ENCODE measurements around the gene YPEL2.

DNA sequence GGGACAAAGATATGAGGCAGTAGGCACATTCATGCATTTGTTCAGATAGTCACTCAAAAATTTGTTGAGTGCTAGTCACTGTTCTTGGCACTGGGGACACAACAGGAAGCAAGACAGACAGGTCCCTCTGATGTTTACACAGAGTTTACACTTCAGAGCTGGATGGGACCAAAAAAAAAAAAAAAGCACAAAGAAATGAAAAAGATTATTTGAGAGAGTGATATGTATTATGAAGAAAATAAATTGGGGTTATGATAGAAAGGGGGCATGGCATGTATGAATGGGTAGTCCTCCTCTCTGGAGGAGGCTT, 3.5 kb upstream of the YPEL2 start:
- TF ChIP-seq, protein P1, sequence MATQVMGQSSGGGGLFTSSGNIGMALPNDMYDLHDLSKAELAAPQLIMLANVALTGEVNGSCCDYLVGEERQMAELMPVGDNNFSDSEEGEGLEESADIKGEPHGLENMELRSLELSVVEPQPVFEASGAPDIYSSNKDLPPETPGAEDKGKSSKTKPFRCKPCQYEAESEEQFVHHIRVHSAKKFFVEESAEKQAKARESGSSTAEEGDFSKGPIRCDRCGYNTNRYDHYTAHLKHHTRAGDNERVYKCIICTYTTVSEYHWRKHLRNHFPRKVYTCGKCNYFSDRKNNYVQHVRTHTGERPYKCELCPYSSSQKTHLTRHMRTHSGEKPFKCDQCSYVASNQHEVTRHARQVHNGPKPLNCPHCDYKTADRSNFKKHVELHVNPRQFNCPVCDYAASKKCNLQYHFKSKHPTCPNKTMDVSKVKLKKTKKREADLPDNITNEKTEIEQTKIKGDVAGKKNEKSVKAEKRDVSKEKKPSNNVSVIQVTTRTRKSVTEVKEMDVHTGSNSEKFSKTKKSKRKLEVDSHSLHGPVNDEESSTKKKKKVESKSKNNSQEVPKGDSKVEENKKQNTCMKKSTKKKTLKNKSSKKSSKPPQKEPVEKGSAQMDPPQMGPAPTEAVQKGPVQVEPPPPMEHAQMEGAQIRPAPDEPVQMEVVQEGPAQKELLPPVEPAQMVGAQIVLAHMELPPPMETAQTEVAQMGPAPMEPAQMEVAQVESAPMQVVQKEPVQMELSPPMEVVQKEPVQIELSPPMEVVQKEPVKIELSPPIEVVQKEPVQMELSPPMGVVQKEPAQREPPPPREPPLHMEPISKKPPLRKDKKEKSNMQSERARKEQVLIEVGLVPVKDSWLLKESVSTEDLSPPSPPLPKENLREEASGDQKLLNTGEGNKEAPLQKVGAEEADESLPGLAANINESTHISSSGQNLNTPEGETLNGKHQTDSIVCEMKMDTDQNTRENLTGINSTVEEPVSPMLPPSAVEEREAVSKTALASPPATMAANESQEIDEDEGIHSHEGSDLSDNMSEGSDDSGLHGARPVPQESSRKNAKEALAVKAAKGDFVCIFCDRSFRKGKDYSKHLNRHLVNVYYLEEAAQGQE (tag by site-specific recombination; IDR thresholded peaks at IDR 0.05): no peak
- TF ChIP-seq, protein P2, sequence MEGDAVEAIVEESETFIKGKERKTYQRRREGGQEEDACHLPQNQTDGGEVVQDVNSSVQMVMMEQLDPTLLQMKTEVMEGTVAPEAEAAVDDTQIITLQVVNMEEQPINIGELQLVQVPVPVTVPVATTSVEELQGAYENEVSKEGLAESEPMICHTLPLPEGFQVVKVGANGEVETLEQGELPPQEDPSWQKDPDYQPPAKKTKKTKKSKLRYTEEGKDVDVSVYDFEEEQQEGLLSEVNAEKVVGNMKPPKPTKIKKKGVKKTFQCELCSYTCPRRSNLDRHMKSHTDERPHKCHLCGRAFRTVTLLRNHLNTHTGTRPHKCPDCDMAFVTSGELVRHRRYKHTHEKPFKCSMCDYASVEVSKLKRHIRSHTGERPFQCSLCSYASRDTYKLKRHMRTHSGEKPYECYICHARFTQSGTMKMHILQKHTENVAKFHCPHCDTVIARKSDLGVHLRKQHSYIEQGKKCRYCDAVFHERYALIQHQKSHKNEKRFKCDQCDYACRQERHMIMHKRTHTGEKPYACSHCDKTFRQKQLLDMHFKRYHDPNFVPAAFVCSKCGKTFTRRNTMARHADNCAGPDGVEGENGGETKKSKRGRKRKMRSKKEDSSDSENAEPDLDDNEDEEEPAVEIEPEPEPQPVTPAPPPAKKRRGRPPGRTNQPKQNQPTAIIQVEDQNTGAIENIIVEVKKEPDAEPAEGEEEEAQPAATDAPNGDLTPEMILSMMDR (tag by site-specific recombination; IDR thresholded peaks at IDR 0.05): no peak
- no peak for TF ChIP-seq ZNF404 (tag by site-specific recombination; IDR thresholded peaks at IDR 0.05)
- TF ChIP-seq BCL11A (tag by site-specific recombination; IDR thresholded peaks at IDR 0.05; ENCODE audit: low read depth): no peak
- TF ChIP-seq, protein P3, sequence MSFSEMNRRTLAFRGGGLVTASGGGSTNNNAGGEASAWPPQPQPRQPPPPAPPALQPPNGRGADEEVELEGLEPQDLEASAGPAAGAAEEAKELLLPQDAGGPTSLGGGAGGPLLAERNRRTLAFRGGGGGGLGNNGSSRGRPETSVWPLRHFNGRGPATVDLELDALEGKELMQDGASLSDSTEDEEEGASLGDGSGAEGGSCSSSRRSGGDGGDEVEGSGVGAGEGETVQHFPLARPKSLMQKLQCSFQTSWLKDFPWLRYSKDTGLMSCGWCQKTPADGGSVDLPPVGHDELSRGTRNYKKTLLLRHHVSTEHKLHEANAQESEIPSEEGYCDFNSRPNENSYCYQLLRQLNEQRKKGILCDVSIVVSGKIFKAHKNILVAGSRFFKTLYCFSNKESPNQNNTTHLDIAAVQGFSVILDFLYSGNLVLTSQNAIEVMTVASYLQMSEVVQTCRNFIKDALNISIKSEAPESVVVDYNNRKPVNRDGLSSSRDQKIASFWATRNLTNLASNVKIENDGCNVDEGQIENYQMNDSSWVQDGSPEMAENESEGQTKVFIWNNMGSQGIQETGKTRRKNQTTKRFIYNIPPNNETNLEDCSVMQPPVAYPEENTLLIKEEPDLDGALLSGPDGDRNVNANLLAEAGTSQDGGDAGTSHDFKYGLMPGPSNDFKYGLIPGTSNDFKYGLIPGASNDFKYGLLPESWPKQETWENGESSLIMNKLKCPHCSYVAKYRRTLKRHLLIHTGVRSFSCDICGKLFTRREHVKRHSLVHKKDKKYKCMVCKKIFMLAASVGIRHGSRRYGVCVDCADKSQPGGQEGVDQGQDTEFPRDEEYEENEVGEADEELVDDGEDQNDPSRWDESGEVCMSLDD (tag by site-specific recombination; IDR thresholded peaks at IDR 0.05): no peak
- TF ChIP-seq TRIM28 (IDR thresholded peaks at IDR 0.05; ENCODE audit: borderline replicate concordance, low read length): no peak

Measured in HEK293 (cell line).